Muscle layer of duodenum (tissue), 2 donors: ENCODE measurements around the gene CCDC184.
"Not testable (repeated sequence)": the region's sequence is repeated elsewhere in the genome, so short reads cannot be mapped to it uniquely, and the experiment has no call there.

Experiments used
- H3K27ac ChIP-seq: one replicate; pipeline ENCODE4 v1.7.0; 2013; ENCODE audit warnings: mild to moderate bottlenecking, low read length
- H3K27me3 ChIP-seq: one replicate; pipeline ENCODE4 v1.7.0; 2013; ENCODE audit warnings: low read depth, mild to moderate bottlenecking, control low read depth, low read length
- H3K36me3 ChIP-seq, 2 donors: one replicate each; pipeline ENCODE4 v1.7.0; 2013; ENCODE audit warnings: low read length in 2 of 2, control low read depth in 1 of 2, mild to moderate bottlenecking in 1 of 2; ENCODE audit not compliant: insufficient read depth in 2 of 2, control insufficient read depth in 1 of 2
- H3K4me1 ChIP-seq, 2 donors: one replicate each; pipeline ENCODE4 v1.7.0; 2013; ENCODE audit warnings: low read length in 2 of 2, mild to moderate bottlenecking in 2 of 2, control low read depth in 1 of 2, moderate library complexity in 1 of 2; ENCODE audit not compliant: insufficient read depth in 2 of 2, control insufficient read depth in 1 of 2
- H3K4me3 ChIP-seq, 2 donors: one replicate each; pipeline ENCODE4 v1.7.0; 2013; ENCODE audit warnings: low read length in 2 of 2, low read depth in 1 of 2, mild to moderate bottlenecking in 1 of 2
- H3K9me3 ChIP-seq, 2 donors: one replicate each; pipeline ENCODE4 v1.7.0; 2013; ENCODE audit warnings: low read length in 2 of 2, control low read depth in 1 of 2, mild to moderate bottlenecking in 1 of 2; ENCODE audit not compliant: control insufficient read depth in 1 of 2
- donor health status: healthy.

Gene CCDC184

DNA sequence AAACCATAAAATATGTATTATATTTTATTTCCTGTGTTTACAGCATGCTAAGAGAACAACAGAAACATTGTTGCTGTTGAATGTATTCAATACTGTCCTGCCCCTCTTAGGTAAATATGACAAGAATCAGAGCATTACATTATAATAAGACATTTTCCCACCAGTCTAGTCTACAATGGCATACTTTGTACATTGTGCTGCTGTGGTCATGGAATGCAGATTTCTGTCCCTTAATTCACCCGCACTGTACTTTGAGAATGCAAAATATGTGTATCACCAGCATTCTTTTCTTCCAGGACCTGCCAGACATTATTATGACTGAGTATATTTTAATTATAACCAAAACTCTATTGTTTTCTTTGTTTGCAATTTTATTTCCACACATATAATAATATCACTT is 36.2 kb downstream of the CCDC184 start:
- H3K27ac ChIP-seq = no peak overlapping the region
- peaks cover 0 to 11% of the 10 kb centered on the region in 2 donors for H3K4me1 ChIP-seq
- H3K4me3 ChIP-seq = no peak overlapping the region
- no peaks in the 10 kb centered on the region for H3K36me3 ChIP-seq
- no peaks in the 10 kb centered on the region for H3K9me3 ChIP-seq
- no peaks in the 10 kb centered on the region for H3K27me3 ChIP-seq

GRCh38 chr12:48220701-48221100 is 37.3 kb downstream of the CCDC184 start:
- H3K4me3 ChIP-seq = no peak overlapping the region
- H3K27me3 ChIP-seq = no peaks in the 10 kb centered on the region
- no peaks in the 10 kb centered on the region for H3K36me3 ChIP-seq
- H3K4me1 ChIP-seq = peaks cover 0 to 8% of the 10 kb centered on the region in 2 donors
- H3K27ac ChIP-seq = no peak overlapping the region
- no peaks in the 10 kb centered on the region for H3K9me3 ChIP-seq

GRCh38 chr12:48221645-48222044 is 38.2 kb downstream of the CCDC184 start:
- Histone ChIP-seq H3K4me3 (no peak overlapping the region), H3K9me3 (no peaks in the 10 kb centered on the region)

GRCh38 chr12:48224533-48224932 is 41.1 kb downstream of the CCDC184 start:
- not testable (repeated sequence) for H3K27me3 ChIP-seq, H3K4me1 ChIP-seq, H3K4me3 ChIP-seq, H3K27ac ChIP-seq, H3K9me3 ChIP-seq, H3K36me3 ChIP-seq

More at GRCh38 chr12:48221645-48222044, 38.2 kb downstream of the CCDC184 start:
- no peak overlapping the region for H3K27ac ChIP-seq
- no peaks in the 10 kb centered on the region for H3K36me3 ChIP-seq
- H3K27me3 ChIP-seq = no peaks in the 10 kb centered on the region
- peaks cover 0 to 4% of the 10 kb centered on the region in 2 donors for H3K4me1 ChIP-seq

DNA sequence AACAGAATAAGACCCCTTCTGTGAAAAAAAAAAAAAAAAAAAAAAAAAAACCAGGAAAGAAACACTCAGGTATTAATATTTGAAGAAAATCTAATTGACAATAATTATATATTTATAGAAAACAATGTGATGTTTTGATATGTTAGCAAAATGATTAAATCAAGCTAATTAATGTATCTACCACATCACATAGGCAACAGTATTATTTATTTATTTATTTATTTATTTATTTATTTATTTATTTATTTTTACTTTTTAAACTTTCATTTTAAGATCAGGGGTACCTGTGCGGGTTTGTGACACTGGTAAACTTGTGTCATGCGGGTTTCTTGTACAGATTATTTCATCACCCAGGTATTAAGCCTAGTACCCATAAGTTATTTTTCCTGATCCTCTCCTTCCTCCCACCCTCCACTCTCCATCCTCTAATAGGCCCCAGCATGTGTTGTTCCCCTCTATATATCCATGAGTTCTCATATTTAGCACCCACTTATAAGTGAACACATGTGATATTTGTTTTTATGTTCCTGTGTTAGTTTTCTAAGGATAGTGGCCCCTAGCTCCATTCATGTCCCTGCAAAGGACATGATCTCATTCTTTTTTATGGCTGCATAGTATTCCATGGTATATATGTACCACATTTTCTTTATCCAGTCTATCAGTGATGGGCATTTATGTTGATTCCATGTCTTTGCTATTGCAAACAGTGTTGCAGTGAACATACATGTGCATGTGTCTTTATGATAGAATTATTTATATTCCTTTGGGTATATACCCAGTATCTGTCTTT is 47.9 kb downstream of the CCDC184 start:
- H3K4me3 ChIP-seq, H3K36me3 ChIP-seq, H3K9me3 ChIP-seq, H3K27me3 ChIP-seq, H3K27ac ChIP-seq, H3K4me1 ChIP-seq: not testable (repeated sequence)
